ENCODE results near the gene PRKD1. TPM values are rescaled to one million over a fixed set of nuclear protein-coding genes. Genes with fewer than 3 reads are reported as not detected.

PRKD1 gene
- total and polyA plus RNA-seq, 10 of the 15 experiments (the other 5 are each of a cell fraction or from before 2014, with no cell fraction given), result 0.02 to 0.56 TPM; not detected in 8

DNA sequence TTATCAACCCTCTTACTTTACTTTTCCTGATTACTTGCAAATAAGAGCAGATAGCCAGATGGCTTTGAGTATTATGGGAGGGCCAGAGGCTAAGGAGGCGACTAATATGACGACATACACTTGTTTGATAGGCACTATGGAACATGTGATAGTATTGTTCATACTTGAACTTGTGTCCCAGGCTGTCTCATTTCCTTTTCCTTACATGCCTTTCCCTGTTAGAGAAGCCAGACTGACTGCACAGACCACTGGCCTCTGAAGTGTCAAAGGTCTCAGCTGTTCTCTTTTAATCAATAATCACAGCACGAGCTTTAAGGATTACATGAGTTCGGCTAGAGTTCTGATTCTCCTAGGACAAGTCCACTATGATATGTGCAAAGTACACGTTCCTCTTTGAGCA is 326.0 kb downstream of the PRKD1 start (continued):
- TF ChIP-seq, protein P1, sequence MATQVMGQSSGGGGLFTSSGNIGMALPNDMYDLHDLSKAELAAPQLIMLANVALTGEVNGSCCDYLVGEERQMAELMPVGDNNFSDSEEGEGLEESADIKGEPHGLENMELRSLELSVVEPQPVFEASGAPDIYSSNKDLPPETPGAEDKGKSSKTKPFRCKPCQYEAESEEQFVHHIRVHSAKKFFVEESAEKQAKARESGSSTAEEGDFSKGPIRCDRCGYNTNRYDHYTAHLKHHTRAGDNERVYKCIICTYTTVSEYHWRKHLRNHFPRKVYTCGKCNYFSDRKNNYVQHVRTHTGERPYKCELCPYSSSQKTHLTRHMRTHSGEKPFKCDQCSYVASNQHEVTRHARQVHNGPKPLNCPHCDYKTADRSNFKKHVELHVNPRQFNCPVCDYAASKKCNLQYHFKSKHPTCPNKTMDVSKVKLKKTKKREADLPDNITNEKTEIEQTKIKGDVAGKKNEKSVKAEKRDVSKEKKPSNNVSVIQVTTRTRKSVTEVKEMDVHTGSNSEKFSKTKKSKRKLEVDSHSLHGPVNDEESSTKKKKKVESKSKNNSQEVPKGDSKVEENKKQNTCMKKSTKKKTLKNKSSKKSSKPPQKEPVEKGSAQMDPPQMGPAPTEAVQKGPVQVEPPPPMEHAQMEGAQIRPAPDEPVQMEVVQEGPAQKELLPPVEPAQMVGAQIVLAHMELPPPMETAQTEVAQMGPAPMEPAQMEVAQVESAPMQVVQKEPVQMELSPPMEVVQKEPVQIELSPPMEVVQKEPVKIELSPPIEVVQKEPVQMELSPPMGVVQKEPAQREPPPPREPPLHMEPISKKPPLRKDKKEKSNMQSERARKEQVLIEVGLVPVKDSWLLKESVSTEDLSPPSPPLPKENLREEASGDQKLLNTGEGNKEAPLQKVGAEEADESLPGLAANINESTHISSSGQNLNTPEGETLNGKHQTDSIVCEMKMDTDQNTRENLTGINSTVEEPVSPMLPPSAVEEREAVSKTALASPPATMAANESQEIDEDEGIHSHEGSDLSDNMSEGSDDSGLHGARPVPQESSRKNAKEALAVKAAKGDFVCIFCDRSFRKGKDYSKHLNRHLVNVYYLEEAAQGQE (IDR thresholded peaks at IDR 0.05; ENCODE audit: low read depth, low read length), result no peak
- TF ChIP-seq GATAD2B (conservative IDR thresholded peaks at IDR 0.05; ENCODE audit: low read depth), result no peak
- TF ChIP-seq BHLHE40 (IDR thresholded peaks at IDR 0.05; ENCODE audit: borderline replicate concordance in 1 of 2, low read depth in 2 of 2, low read length in 1 of 2), result no peak
- TF ChIP-seq POLR2AphosphoS5 (IDR thresholded peaks at IDR 0.05; ENCODE audit: low read length), result no peak
- no peak for TF ChIP-seq ZNF384 (IDR thresholded peaks at IDR 0.05; ENCODE audit: borderline replicate concordance, low read depth, low read length)

DNA sequence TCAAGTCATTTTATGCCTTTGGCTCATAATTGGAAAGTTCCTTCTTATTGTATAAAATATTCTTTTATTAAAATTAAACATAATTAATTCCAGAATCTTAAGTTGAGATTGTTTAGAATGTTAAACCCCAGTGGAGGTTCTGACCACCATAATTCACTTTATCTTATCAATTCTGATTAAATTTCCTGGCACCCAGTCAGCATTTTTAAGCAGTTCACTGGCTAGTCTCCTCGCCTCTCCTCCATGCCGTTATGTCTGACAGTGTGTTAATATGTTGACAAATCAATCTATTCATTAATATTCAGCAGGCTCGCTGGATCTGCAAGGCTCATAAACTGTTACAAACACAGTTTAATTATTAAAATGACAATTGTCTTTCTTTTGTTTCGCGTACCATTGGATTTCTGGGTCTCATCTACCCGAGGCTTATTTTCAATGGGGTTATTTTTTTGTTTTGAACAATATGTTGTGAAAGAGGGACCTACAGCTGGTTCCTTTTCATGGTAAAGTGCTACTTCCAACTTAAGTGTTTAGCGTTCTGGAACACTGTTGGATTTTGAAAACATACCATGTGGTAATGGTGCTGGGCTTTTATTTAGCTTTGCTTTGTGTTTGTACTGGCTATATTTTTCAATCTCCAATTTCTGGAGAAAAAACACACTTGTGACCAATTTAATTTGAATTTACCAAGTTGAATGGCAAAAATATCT is 339.7 kb downstream of the PRKD1 start:
- CTCF ChIA-PET, result no interaction called here
- Histone ChIP-seq H3K4me3 (no peak overlapping the region), H3K27me3 (replicated peaks in 1 of 2; ENCODE audit: control insufficient read depth in 2 of 2, insufficient read depth in 2 of 2, low read length in 1 of 2) (no peaks in the 10 kb centered on the region), H3K9ac (ENCODE audit: control insufficient read depth, insufficient read depth, low read length) (no peak overlapping the region), H3K36me3 (ENCODE audit: control insufficient read depth in 2 of 2, insufficient read depth in 2 of 2, low read length in 1 of 2) (no peaks in the 10 kb centered on the region), H3K9me3 (replicated peaks; ENCODE audit: control insufficient read depth, insufficient read depth, low read length) (no peaks in the 10 kb centered on the region), H3K27ac (ENCODE audit: control insufficient read depth, insufficient read depth) (no peak overlapping the region), H2AFZ (ENCODE audit: control insufficient read depth, low read depth, low read length) (no peak overlapping the region), H4K20me1 (ENCODE audit: control insufficient read depth, insufficient read depth) (no peaks in the 10 kb centered on the region), H3K4me2 (ENCODE audit: control insufficient read depth, insufficient read depth) (no peak overlapping the region), H3K79me2 (ENCODE audit: control insufficient read depth, insufficient read depth, low read length) (no peaks in the 10 kb centered on the region), H3K4me1 (ENCODE audit: control insufficient read depth, insufficient read depth, low read length) (no peaks in the 10 kb centered on the region)
- BruUV-seq (replicated peaks), result no TSS peak
- in situ Hi-C loops (cut with MboI), result no loop called here
- ATAC-seq (no peak), DNase-seq (ENCODE audit: low read depth, low spot score) (no peak), FAIRE-seq (no peak)
- intact Hi-C loops (cut with micrococcal nuclease; ENCODE audit: unreplicated experiment), result no loop called here
- no peak for TF ChIP-seq ZBED1 (IDR thresholded peaks at IDR 0.05; ENCODE audit: borderline replicate concordance)
- no peak for TF ChIP-seq ESRRA (IDR thresholded peaks at IDR 0.05; ENCODE audit: low read length)
- no peak for TF ChIP-seq CBFB (IDR thresholded peaks at IDR 0.05; ENCODE audit: low read depth)
- TF ChIP-seq HDAC2 (IDR thresholded peaks at IDR 0.05), result no peak
- TF ChIP-seq, protein P2, sequence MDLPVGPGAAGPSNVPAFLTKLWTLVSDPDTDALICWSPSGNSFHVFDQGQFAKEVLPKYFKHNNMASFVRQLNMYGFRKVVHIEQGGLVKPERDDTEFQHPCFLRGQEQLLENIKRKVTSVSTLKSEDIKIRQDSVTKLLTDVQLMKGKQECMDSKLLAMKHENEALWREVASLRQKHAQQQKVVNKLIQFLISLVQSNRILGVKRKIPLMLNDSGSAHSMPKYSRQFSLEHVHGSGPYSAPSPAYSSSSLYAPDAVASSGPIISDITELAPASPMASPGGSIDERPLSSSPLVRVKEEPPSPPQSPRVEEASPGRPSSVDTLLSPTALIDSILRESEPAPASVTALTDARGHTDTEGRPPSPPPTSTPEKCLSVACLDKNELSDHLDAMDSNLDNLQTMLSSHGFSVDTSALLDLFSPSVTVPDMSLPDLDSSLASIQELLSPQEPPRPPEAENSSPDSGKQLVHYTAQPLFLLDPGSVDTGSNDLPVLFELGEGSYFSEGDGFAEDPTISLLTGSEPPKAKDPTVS (IDR thresholded peaks at IDR 0.05; ENCODE audit: low read depth, low read length), result no peak
- no peak for TF ChIP-seq ZNF24 (IDR thresholded peaks at IDR 0.05)
- no peak for TF ChIP-seq MYC (IDR thresholded peaks at IDR 0.05; ENCODE audit: insufficient read depth, insufficient read length, insufficient replicate concordance, low read length, severe bottlenecking)
- POLR2A ChIA-PET, result no interaction called here
- 43% methylated on average over 7 of the region's 7 CpGs for WGBS (ENCODE audit: insufficient coverage, insufficient replicate concordance, low lambda C conversion rate, missing lambda C conversion rate)
- RAD21 ChIA-PET (ENCODE audit: unreplicated experiment), result no interaction called here
- SMC1A ChIA-PET (ENCODE audit: uncharacterized antibody, unreplicated experiment), result no interaction called here
